Karpas-422 (cell line): Measurements from ENCODE around the gene FSD2. TPM values are rescaled to one million over a fixed set of nuclear protein-coding genes. Genes with fewer than 3 reads are reported as not detected.

Experiments used
- DNase-seq: peaks from one replicate; pipeline ENCODE4 v3.0.0-alpha.2; 2015
- H2AFZ ChIP-seq: fragments of 200-600 bp; sonication (generic); 2 replicates; pipeline ENCODE4 v1.6.1; 2014; ENCODE audit warnings: antibody characterized with exemption, low read length, mixed read lengths
- H3K27ac ChIP-seq: fragments of 200-600 bp; sonication (generic); 2 replicates; pipeline ENCODE4 v1.5.1; 2014; ENCODE audit warnings: mild to moderate bottlenecking, low read length, moderate library complexity
- H3K27me3 ChIP-seq: fragments of 200-600 bp; sonication (generic); 2 replicates; pipeline ENCODE4 v1.6.1; 2014; ENCODE audit warnings: low read length, mixed read lengths
- H3K36me3 ChIP-seq: fragments of 200-600 bp; sonication (generic); 2 replicates; pipeline ENCODE4 v1.6.1; 2014; ENCODE audit warnings: low read length, mixed read lengths; ENCODE audit not compliant: insufficient read depth
- H3K4me1 ChIP-seq: fragments of 200-600 bp; sonication (generic); 2 replicates; pipeline ENCODE4 v1.6.1; 2014; ENCODE audit warnings: mild to moderate bottlenecking, low read length, mixed read lengths
- H3K4me2 ChIP-seq: fragments of 200-600 bp; sonication (generic); 2 replicates; pipeline ENCODE4 v1.6.1; 2014; ENCODE audit warnings: low read length, low read depth, mild to moderate bottlenecking; ENCODE audit not compliant: poor library complexity, severe bottlenecking
- H3K4me3 ChIP-seq: fragments of 200-600 bp; sonication (generic); 2 replicates; pipeline ENCODE4 v1.5.1; 2014; ENCODE audit warnings: mild to moderate bottlenecking, antibody characterized with exemption, low read length, mixed read lengths
- H3K79me2 ChIP-seq: fragments of 200-600 bp; sonication (generic); 2 replicates; pipeline ENCODE4 v1.6.1; 2014; ENCODE audit warnings: mild to moderate bottlenecking, low read length, mixed read lengths
- H3K9ac ChIP-seq: fragments of 200-600 bp; sonication (generic); 2 replicates; pipeline ENCODE4 v1.6.0; 2014; ENCODE audit warnings: low read length
- H3K9me2 ChIP-seq: fragments of 200-600 bp; sonication (generic), shearing (Covaris generic); replicated peaks from 2 replicates; pipeline ENCODE4 v1.6.0; 2014; ENCODE audit warnings: mild to moderate bottlenecking, low read length, moderate library complexity; ENCODE audit not compliant: insufficient read depth
- H3K9me3 ChIP-seq: fragments of 300-700, 200-600 bp; sonication (generic); 2 replicates; pipeline ENCODE4 v1.6.1; 2014; ENCODE audit warnings: low read length, mixed read lengths
- H4K20me1 ChIP-seq: fragments of 200-600 bp; sonication (generic); 2 replicates; pipeline ENCODE4 v1.6.1; 2014; ENCODE audit warnings: mild to moderate bottlenecking, antibody characterized with exemption, low read length, low read depth; ENCODE audit not compliant: insufficient read depth
- total RNA-seq: library from RNA; depleted of rRNA; stranded (reverse); fragments of >200 nt; shearing (Covaris generic); gene quantifications from 2 replicates; pipeline ENCODE4 v1.2.3, GENCODE V29; 2014; ENCODE audit warnings: low replicate concordance; rRNA removed

The FSD2 gene, protein sequence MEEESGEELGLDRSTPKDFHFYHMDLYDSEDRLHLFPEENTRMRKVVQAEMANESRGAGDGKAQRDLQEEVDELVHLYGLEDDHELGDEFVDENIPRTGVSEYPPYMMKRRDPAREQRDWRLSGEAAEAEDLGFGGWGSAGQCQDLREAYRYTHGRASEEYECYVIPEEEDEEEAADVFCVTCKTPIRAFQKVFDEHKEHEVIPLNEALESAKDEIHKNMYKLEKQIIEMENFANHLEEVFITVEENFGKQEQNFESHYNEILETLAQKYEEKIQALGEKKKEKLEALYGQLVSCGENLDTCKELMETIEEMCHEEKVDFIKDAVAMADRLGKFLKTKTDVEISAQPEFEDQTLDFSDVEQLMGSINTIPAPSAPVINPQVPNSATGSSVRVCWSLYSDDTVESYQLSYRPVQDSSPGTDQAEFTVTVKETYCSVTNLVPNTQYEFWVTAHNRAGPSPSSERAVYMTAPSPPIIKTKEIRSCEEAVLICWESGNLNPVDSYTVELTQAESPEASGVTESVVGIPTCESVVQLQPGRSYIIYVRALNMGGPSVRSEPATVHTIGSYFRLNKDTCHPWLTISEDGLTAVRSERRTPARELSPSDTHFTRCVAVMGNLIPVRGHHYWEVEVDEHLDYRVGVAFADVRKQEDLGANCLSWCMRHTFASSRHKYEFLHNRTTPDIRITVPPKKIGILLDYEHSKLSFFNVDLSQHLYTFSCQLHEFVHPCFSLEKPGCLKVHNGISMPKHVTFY
- total RNA-seq = 0.67 TPM in 1 of 2 replicates, not detected in the other

DNA sequence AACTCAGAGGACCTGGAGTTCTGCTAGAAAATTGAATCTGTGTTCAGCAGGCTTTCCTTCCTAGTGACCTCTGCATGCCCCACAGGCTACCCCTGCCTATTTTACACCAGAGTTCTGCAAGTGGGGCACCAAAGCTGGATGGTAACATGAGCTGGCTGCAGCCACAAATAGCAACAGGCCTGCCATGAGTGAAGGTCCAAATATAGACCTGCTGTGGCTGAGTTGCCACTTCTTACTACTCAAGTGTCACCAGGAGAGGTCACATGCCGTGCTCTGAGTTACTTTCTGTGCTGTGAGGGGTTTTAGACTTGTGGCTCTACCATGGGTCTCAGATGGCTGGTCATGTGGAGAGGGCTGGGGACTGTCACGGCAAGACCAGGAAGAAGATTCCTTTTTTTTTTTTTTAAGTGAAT is at the start of gene FSD2:
TSS of gene FSD2 (minus strand) at position 76 of the 413 bp plus-strand sequence. CDS start 18,679 bp downstream, outside the sequence.
- Histone ChIP-seq H3K36me3 (no peaks in the 10 kb centered on the region), H3K27ac (peak within 1 kb of the TSS; percentile 91), H4K20me1 (peaks cover 8% of the 10 kb centered on the region; the same call in 1 of the 2 replicates), H3K79me2 (peaks cover 10% of the 10 kb centered on the region), H3K9me2 (no peaks in the 10 kb centered on the region), H3K4me3 (peak within 1 kb of the TSS; percentile 58), H3K9me3 (no peaks in the 10 kb centered on the region), H3K9ac (peak within 1 kb of the TSS; percentile 53), H3K27me3 (no peaks in the 10 kb centered on the region), H3K4me1 (peaks cover 57% of the 10 kb centered on the region), H3K4me2 (peak within 1 kb of the TSS; percentile 85), H2AFZ (peak within 1 kb of the TSS; percentile 76)
- peak; percentile 90 for DNase-seq

DNA sequence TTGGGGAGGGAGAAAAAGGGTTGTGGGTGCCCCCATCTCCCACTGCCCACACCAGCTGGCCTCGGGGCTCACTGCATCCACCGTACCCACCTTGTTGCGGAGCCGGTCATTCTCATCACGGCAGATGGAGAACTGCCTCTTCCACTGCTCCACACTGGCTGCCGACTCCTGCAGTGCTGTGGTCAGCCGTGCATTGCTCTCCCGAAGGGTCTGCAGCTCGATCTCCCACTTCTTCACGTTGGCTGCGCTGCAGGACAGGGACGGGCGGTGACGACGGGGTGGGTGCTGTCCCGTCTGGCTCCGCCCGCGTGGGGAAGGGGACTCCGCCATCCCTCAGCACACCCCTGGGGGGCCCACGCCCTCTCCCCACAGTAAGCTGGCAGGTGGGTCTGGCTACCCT is 48.7 kb upstream of the FSD2 start:
- Histone ChIP-seq H3K4me1 (peaks cover 54% of the 10 kb centered on the region), H3K9me3 (no peaks in the 10 kb centered on the region), H3K4me2 (no peak overlapping the region), H3K79me2 (peaks cover 3% of the 10 kb centered on the region), H3K36me3 (no peaks in the 10 kb centered on the region), H2AFZ (no peak overlapping the region), H4K20me1 (no peaks in the 10 kb centered on the region), H3K27me3 (no peaks in the 10 kb centered on the region), H3K4me3 (no peak overlapping the region), H3K9me2 (no peaks in the 10 kb centered on the region), H3K9ac (no peak overlapping the region), H3K27ac (no peak overlapping the region)
- no peak for DNase-seq

DNA sequence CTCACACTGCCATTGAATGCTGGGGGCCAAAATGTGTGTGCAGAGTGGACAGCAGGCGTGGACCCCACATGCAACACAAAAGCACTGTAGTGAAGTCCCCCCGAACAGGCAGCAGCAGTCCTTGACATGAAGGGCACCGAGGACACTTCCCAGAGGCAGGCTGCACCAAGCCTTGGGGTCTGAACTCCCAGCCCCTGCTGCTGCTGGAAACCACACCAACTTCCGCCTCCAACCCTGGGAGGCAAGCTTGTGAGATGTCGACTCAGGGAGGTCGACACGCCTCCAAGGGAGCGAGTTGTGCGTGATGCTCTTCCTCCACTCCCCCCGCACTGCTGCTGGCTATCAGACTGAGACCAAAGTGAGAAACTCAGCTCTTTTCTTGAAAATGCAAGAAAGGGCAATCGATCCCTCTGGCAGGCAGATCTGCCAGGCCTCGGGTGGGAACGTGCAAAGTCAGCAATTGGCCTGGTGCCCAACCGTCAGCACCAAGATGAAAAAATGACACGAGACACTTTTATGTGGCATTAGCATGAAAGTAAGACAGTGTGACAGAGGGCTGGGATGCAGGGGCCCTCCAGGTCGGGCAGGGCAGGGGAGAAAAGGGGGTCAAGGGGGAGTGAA is 47.2 kb upstream of the FSD2 start:
- peak overlapping the region; percentile 72 for H3K4me2 ChIP-seq
- DNase-seq = no peak

DNA sequence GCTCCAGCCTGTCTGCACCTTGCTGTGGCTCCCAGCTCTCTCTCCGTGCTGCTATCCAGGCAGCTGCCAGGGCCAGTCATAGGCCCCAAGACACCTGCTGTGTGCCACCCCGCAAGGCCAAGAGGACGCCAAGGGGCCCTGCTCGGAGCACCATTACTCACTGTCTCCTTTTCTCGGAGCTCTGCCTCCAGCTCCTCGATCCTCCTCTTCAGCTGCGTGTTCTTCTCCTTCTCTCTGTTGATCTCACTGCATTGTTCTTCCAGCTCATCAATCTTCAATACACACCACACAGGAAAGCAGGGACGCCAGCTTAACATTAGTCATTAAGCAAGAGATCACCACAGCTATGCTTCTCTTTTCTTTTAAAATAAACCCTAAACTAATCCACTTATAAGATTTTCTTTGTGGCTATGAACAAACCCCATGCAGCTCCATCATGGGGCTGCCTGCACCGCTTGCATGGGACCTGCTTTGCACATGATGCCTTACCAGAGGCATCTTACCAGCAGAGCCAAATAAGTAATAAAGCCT is 46.2 kb upstream of the FSD2 start:
- Histone ChIP-seq H3K9ac (peak overlapping the region; percentile 72), H3K9me2 (no peaks in the 10 kb centered on the region), H4K20me1 (no peaks in the 10 kb centered on the region), H3K36me3 (no peaks in the 10 kb centered on the region), H3K9me3 (no peaks in the 10 kb centered on the region), H3K27ac (peak overlapping the region; percentile 91), H3K4me1 (peaks cover 59% of the 10 kb centered on the region), H3K27me3 (no peaks in the 10 kb centered on the region), H2AFZ (peak overlapping the region; percentile 97), H3K4me2 (peak overlapping the region; percentile 72), H3K4me3 (peak overlapping the region; percentile 59), H3K79me2 (peaks cover 3% of the 10 kb centered on the region)
- peak; percentile 67 for DNase-seq

More for the DNA sequence above, 47.2 kb upstream of the FSD2 start:
- Histone ChIP-seq H4K20me1 (no peaks in the 10 kb centered on the region), H3K4me3 (no peak overlapping the region), H2AFZ (peak overlapping the region; percentile 97; the same call in 1 of the 2 replicates), H3K4me1 (peaks cover 59% of the 10 kb centered on the region), H3K27ac (peak overlapping the region; percentile 91), H3K9me3 (no peaks in the 10 kb centered on the region), H3K27me3 (no peaks in the 10 kb centered on the region), H3K9me2 (no peaks in the 10 kb centered on the region), H3K9ac (peak overlapping the region; percentile 72), H3K36me3 (no peaks in the 10 kb centered on the region), H3K79me2 (peaks cover 3% of the 10 kb centered on the region)

DNA sequence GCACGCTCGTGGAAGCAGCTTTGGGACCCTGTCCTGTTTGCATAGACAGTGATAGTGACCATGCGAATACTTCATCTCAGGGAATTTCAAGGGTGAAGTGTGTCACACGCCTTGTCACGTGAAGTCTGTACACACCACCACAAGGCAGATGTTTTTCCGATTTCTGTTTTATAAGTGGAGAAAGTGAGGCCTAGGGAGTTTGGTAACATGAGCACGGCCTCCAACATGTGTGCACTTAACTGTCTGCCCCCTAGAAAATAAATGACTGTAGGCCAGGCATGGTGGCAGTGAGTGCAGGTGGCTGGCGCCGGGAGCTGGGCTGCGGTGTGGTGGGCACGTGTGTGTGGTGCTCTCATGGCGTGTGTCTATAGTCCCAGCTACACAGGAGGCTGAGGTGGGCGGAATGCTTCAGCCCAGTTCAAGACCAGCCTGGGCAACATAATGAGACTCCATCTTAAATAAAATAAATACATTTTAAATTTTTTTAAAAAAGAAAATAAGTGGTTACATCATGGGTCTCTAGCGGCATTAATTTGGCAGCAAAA is 45.5 kb upstream of the FSD2 start:
- no peaks in the 10 kb centered on the region for H3K9me3 ChIP-seq
- DNase-seq = no peak

DNA sequence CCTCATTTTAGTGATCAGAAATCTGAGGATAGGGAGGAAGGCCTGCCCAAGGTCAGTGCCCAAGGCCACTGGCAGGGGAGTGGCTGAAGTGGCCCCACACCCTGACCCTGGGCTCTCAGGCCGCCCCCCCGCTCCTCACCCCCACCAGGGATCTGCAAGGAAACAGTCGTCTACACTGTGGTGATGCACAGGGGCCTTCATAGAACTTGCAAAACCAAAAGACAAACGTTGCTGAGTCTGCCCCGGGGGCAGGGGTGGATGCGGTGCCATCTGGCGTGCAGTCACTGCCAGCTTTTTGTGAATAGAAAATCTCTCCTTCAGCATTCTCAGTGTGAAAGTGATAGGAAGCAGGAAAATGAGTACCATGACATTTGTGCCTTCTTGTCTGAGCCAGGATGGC is 44.9 kb upstream of the FSD2 start:
- H3K36me3 ChIP-seq = no peaks in the 10 kb centered on the region
- H3K9me2 ChIP-seq = no peaks in the 10 kb centered on the region
- peak overlapping the region; percentile 18; the same call in 1 of the 2 replicates for H2AFZ ChIP-seq
- H3K4me1 ChIP-seq = peaks cover 62% of the 10 kb centered on the region
- H3K27me3 ChIP-seq = no peaks in the 10 kb centered on the region
- peak overlapping the region; percentile 68 for H3K9ac ChIP-seq
- peak overlapping the region; percentile 91 for H3K27ac ChIP-seq
- H4K20me1 ChIP-seq = no peaks in the 10 kb centered on the region
- no peak for DNase-seq
- peak overlapping the region; percentile 49; the same call in 1 of the 2 replicates for H3K4me3 ChIP-seq
- H3K79me2 ChIP-seq = peaks cover 3% of the 10 kb centered on the region
- H3K9me3 ChIP-seq = no peaks in the 10 kb centered on the region
- H3K4me2 ChIP-seq = peak overlapping the region; percentile 72

More for the DNA sequence above, 45.5 kb upstream of the FSD2 start:
- H2AFZ ChIP-seq = 0 out of 2 replicates have a peak overlapping the region, but pooled peaks have one; percentile 18
- H3K4me1 ChIP-seq = peaks cover 60% of the 10 kb centered on the region
- H3K79me2 ChIP-seq = peaks cover 3% of the 10 kb centered on the region
- H3K4me2 ChIP-seq = peak overlapping the region; percentile 72
- H3K27ac ChIP-seq = peak overlapping the region; percentile 91
- no peaks in the 10 kb centered on the region for H4K20me1 ChIP-seq
- H3K9ac ChIP-seq = peak overlapping the region; percentile 72
- H3K4me3 ChIP-seq = peak overlapping the region; percentile 41; the same call in 1 of the 2 replicates
- no peaks in the 10 kb centered on the region for H3K36me3 ChIP-seq
- H3K27me3 ChIP-seq = no peaks in the 10 kb centered on the region
- H3K9me2 ChIP-seq = no peaks in the 10 kb centered on the region

DNA sequence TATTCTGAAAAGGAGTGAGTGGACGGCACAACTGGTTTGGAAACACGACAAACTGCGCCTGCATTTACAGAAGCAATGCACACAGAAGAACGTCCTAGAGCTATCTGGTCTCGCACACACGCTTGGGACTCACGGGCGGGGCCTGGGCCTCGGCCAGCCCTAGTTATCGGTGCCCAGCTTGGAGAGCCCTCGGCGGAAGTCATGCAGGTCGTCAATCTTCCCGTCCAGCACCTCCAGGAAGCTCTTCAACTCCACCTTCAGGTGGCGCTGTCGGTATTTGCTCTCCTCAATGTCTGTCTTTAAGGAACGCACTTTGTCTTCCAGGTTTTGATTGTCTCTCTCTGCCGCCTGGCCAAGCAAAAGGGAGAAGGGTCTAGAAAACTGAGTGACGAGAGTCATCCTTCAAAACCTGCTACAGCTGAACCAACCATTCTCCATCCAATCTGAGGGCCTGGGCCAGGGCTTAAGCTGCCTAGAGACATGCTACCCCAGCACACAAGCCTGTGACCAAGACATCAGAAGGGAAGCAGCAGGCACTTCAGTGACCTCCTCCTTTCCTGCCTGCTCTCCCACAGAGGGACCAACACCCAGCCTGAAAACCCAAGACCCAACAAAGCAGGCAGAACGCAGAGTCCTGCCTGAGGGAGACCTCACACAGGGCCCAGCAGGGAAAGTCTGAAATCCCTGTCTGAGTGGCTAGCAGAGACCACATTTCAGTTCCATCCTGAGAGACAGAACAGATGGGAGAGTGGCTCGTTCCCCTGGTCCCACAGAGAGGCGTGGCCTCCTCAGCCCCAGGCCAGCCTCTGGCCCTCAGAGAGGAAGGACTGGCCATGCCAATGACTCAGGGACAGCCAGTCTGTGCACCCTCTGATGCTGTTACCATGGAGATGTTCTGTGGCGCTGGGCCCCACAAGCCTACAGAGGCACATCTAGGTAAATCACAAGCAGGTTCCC is 44.0 kb upstream of the FSD2 start:
- Histone ChIP-seq H3K27me3 (no peaks in the 10 kb centered on the region), H4K20me1 (no peaks in the 10 kb centered on the region), H2AFZ (peak overlapping the region; percentile 83), H3K36me3 (no peaks in the 10 kb centered on the region), H3K4me2 (peak overlapping the region; percentile 72), H3K4me1 (peaks cover 65% of the 10 kb centered on the region), H3K9me2 (no peaks in the 10 kb centered on the region), H3K4me3 (peak overlapping the region; percentile 49), H3K9ac (peak overlapping the region; percentile 68), H3K9me3 (no peaks in the 10 kb centered on the region), H3K79me2 (peaks cover 3% of the 10 kb centered on the region), H3K27ac (peak overlapping the region; percentile 91)
- peak; percentile 94 for DNase-seq
